Brain microvascular endothelial cell (primary cell): ENCODE results near the gene SNAP29.

ENCODE experiments used
- DNase-seq: peaks from one replicate; pipeline ENCODE4 v3.0.0-alpha.2; 2020
- H3K27ac ChIP-seq: fragments of 250-450 bp; sonication (Bioruptor Pico); 2 replicates; pipeline ENCODE4 v1.5.1; 2020; ENCODE audit warnings: mild to moderate bottlenecking, moderate library complexity
- H3K27me3 ChIP-seq: fragments of 250-450 bp; sonication (Bioruptor Pico); replicated peaks from 2 replicates; pipeline ENCODE4 v1.5.1; 2020; ENCODE audit warnings: mild to moderate bottlenecking
- H3K36me3 ChIP-seq: fragments of 250-450 bp; sonication (Bioruptor Pico); replicated peaks from 2 replicates; pipeline ENCODE4 v1.5.1; 2020; ENCODE audit warnings: mild to moderate bottlenecking
- H3K4me3 ChIP-seq: 2 replicates; pipeline ENCODE4 v1.5.1; 2011; ENCODE audit warnings: low read depth, mild to moderate bottlenecking, control low read depth, low read length, moderate library complexity
- in situ Hi-C: cut with HindIII; loops from 2 replicates; pipeline ENCODE4 v1.10.0; 2017; ENCODE audit warnings: low sequenced_read_pairs, low pct_ligation_motif_present
- TF ChIP-seq, protein P1 (sequence below): IDR thresholded peaks from 2 replicates; pipeline ENCODE4 v1.5.1; 2011; ENCODE audit warnings: low read depth, mild to moderate bottlenecking, moderate library complexity, low read length, control low read depth, inconsistent platforms; ENCODE audit errors: missing control alignments

The SNAP29 gene

DNA sequence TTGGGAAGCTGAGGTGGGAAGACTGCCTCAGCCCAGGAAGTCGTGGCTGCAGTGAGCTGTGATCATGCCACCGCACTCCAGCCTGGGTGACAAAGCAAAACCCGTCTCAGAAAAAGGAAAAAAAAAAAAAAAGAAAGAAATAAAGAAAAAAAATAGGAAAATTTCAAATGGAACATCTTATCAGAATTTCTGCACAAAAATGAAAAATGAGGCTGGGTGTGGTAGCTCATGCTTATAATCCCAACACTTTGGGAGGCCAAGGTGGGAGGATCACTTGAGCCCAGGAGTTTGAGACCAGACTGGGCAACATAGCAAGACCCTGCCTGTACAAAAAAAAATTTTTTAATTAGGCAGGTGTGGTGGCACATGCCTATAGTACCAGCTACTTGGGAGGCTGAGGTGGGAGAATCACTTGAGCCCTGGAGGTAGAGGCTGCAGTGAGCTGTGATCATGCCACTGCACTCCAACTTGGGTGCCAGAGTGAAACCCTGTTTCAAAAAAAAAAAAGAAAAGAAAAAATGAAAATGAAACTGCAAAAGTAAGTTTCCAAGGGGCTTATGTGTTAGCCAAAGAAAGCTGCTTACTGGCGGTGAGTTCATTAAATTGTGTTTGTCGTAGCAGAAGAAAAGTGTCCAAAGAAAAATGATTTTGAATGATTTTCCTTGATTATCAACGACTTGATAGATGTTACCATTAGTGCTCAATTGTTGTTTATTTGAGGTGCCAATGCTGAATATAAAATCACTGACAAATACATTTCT, 50.9 kb downstream of the SNAP29 start:
- Histone ChIP-seq H3K27me3 (no peaks in the 10 kb centered on the region), H3K36me3 (no peaks in the 10 kb centered on the region), H3K4me3 (no peak overlapping the region), H3K27ac (no peak overlapping the region)
- TF ChIP-seq, protein P1, sequence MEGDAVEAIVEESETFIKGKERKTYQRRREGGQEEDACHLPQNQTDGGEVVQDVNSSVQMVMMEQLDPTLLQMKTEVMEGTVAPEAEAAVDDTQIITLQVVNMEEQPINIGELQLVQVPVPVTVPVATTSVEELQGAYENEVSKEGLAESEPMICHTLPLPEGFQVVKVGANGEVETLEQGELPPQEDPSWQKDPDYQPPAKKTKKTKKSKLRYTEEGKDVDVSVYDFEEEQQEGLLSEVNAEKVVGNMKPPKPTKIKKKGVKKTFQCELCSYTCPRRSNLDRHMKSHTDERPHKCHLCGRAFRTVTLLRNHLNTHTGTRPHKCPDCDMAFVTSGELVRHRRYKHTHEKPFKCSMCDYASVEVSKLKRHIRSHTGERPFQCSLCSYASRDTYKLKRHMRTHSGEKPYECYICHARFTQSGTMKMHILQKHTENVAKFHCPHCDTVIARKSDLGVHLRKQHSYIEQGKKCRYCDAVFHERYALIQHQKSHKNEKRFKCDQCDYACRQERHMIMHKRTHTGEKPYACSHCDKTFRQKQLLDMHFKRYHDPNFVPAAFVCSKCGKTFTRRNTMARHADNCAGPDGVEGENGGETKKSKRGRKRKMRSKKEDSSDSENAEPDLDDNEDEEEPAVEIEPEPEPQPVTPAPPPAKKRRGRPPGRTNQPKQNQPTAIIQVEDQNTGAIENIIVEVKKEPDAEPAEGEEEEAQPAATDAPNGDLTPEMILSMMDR: no peak
- DNase-seq: no peak
- in situ Hi-C loops: no loop called here

DNA sequence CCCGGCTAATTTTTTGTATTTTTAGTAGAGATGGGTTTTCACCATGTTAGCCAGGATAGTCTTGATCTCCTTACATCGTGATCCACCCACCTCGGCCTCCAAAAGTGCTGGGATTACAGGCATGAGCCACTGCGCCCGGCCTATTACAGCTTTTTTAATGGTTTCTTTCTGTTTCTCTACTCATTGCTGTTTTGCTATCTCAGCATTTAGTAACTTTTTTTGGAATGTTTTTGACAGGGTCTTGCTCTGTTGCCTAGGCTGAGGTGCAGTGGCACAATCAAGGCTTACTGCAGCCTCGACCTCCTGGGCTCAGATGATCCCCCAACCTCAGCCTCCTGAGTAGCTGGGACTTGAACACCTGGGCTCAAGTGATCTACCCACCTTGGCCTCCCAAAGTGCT, 53.7 kb downstream of the SNAP29 start:
- H3K36me3 ChIP-seq: no peaks in the 10 kb centered on the region
- in situ Hi-C loops: no loop called here
- H3K4me3 ChIP-seq: no peak overlapping the region
- TF ChIP-seq, protein P1: no peak
- H3K27me3 ChIP-seq: no peaks in the 10 kb centered on the region
- DNase-seq: no peak
- H3K27ac ChIP-seq: no peak overlapping the region

DNA sequence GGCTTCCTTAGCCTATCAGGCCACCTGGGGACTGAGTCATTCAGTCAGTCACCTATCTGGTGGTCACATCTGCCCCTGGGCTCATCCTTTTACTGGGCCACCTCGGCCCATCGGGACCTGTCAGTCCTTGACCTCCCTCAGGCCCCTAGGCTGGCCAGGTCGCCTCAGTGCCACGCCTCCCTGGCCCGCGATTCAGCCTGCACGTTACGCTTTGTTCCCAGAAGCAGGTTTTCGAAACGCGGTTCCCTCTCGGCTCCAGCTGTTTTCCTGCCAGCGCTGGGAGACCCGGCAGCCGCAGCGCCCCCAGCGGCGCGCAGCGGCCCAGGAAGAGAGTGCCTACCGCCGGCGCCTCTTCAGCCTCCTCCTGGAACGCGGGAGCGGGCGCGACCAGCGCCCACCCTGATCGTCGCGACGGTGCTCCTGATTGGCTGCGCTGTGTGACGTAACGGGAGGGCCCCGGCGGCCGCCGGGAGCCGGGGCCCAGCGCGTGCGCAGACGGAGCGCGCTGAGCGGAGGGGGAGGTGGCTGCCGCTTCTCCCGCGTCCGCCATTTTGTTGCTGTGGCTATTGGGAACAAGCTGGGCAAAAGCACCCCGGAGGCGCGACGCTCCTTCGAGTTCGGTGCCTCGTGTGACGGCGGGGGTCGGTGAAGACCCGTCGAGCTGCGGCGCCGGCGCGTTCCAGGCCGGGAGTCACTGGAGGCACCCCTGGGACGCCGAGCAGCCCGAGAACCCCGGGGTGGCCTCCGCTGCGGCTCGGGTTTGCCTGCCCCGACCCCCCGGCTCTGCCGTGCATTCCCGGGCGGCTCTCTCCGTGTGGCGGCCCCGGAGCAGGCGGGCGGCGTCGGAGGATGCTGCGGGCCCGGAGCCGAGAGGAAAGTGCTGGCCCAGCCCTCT, 58.4 kb downstream of the SNAP29 start, which contains the start of gene CRKL:
Gene CRKL (plus strand): TSS at position 492 of the 895 bp plus-strand sequence. CDS start 528 bp downstream, outside the sequence.
- Histone ChIP-seq H3K4me3 (peak within 1 kb of the TSS; percentile 93), H3K27me3 (no peaks in the 10 kb centered on the region), H3K27ac (peak within 1 kb of the TSS; percentile 67), H3K36me3 (peaks cover 5% of the 10 kb centered on the region)
- peak; percentile 94 for DNase-seq
- TF ChIP-seq, protein P1: peak; percentile 85
- in situ Hi-C loops: no loop called here

DNA sequence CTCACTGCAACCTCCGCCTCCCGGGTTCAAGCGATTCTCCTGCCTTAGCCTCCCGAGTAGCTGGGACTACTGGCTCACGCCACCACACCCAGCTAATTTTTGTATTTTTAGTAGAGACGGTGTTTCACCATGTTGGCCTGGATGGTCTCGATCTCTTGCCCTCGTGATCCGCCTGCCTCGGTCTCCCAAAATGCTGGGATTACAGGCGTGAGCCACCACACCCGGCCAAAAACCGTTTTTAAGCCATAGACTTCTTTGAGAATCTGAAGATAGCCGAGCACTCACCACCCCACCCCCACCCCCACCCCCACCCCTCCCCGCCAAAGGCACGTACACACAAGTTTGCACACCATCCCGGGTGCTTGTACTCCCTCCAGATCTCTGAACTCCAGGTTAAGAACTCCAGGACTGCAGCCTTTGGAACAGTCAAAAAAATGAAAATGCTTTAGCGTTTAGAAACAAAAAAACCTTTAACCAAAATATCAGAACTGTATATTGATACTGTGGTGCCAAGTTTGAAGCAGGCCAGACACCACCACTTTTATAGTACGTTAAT, 59.9 kb downstream of the SNAP29 start:
- in situ Hi-C loops: no loop called here
- Histone ChIP-seq H3K27ac (no peak overlapping the region), H3K27me3 (no peaks in the 10 kb centered on the region), H3K4me3 (peak overlapping the region; percentile 93), H3K36me3 (peaks cover 5% of the 10 kb centered on the region)
- TF ChIP-seq, protein P1: no peak
- no peak for DNase-seq

DNA sequence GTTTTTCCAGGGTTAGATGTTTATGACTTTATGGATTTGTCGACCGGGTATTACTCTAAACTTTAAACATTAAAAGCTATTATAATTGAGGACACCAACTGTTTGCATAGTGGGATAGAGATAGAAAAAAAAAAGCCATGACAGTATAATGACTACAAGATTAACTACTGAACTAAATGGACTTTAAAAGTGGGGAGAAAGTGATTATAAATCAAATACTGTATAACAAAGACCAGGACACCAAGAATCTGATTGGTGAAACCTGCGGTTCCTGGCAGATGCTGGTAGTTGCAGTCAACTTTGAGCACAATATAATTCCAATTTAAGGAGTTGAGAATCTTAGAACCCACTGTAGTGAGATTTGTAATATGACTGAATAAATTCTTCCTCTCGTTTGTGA, 60.9 kb downstream of the SNAP29 start:
- TF ChIP-seq, protein P1: no peak

More for the DNA sequence above, 60.9 kb downstream of the SNAP29 start:
- no peak for DNase-seq
- Histone ChIP-seq H3K36me3 (peaks cover 5% of the 10 kb centered on the region), H3K27ac (peak overlapping the region; percentile 7), H3K27me3 (no peaks in the 10 kb centered on the region), H3K4me3 (peak overlapping the region; percentile 93)
- in situ Hi-C loops: no loop called here
